Mesendoderm (in vitro differentiated cells): ENCODE data around the gene PYGO2.
"Not testable (repeated sequence)": the region's sequence is repeated elsewhere in the genome, so short reads cannot be mapped to it uniquely, and the experiment has no call there.

ENCODE experiments used
- DNase-seq: peaks from one replicate; pipeline ENCODE4 v3.0.0; 2013
- H2AK5ac ChIP-seq: 2 replicates; pipeline ENCODE4 v1.6.1; 2013; ENCODE audit warnings: low read length, inconsistent platforms
- H2BK120ac ChIP-seq: 2 replicates; pipeline ENCODE4 v1.6.1; 2013; ENCODE audit warnings: low read depth, mild to moderate bottlenecking, low read length, moderate library complexity, mixed read lengths
- H2BK15ac ChIP-seq: replicated peaks from 2 replicates; pipeline ENCODE4 v1.6.1; 2013; ENCODE audit warnings: low read depth, mild to moderate bottlenecking, moderate library complexity
- H2BK5ac ChIP-seq: 2 replicates; pipeline ENCODE4 v1.6.1; 2013; ENCODE audit warnings: low read length, inconsistent platforms
- H3K18ac ChIP-seq: 2 replicates; pipeline ENCODE4 v1.6.1; 2013; ENCODE audit warnings: mild to moderate bottlenecking, low read length, mixed read lengths
- H3K23ac ChIP-seq: one replicate; pipeline ENCODE4 v1.6.1; 2013; ENCODE audit warnings: low read length
- H3K27ac ChIP-seq: 2 replicates; pipeline ENCODE4 v1.5.1; 2013; ENCODE audit warnings: low read depth, mild to moderate bottlenecking, inconsistent platforms, low read length, moderate library complexity
- H3K27me3 ChIP-seq: 2 replicates; pipeline ENCODE4 v1.6.1; 2013; ENCODE audit warnings: low read length, control low read depth, mild to moderate bottlenecking, inconsistent platforms; ENCODE audit not compliant: insufficient read depth, poor library complexity
- H3K36me3 ChIP-seq: 2 replicates; pipeline ENCODE4 v1.6.1; 2013; ENCODE audit warnings: low read length, inconsistent platforms; ENCODE audit not compliant: control insufficient read depth, insufficient read depth
- H3K4ac ChIP-seq: one replicate; pipeline ENCODE4 v1.6.1; 2013; ENCODE audit warnings: low read depth, mild to moderate bottlenecking, low read length, moderate library complexity
- H3K4me1 ChIP-seq: 2 replicates; pipeline ENCODE4 v1.6.1; 2013; ENCODE audit warnings: low read depth, low read length, inconsistent platforms; ENCODE audit not compliant: control insufficient read depth
- H3K4me2 ChIP-seq: 2 replicates; pipeline ENCODE4 v1.6.1; 2013; ENCODE audit warnings: low read length
- H3K4me3 ChIP-seq: 2 replicates; pipeline ENCODE4 v1.5.1; 2013; ENCODE audit warnings: mild to moderate bottlenecking, low read length
- H3K56ac ChIP-seq: one replicate; pipeline ENCODE4 v1.6.1; 2013; ENCODE audit warnings: low read length
- H3K79me1 ChIP-seq: 2 replicates; pipeline ENCODE4 v1.6.1; 2013; ENCODE audit warnings: low read length, inconsistent platforms
- H3K79me2 ChIP-seq: 2 replicates; pipeline ENCODE4 v1.6.1; 2013; ENCODE audit warnings: mild to moderate bottlenecking, low read length; ENCODE audit not compliant: control insufficient read depth, insufficient read depth
- H3K9ac ChIP-seq: 2 replicates; pipeline ENCODE4 v1.6.1; 2013; ENCODE audit warnings: low read length, inconsistent platforms
- H4K5ac ChIP-seq: one replicate; pipeline ENCODE4 v1.6.1; 2013; ENCODE audit warnings: low read length
- H4K8ac ChIP-seq: one replicate; pipeline ENCODE4 v1.6.1; 2013; ENCODE audit warnings: low read depth, mild to moderate bottlenecking, control low read depth, low read length, moderate library complexity
- WGBS: extraction: QIAGEN DNeasy Blood & Tissue Kit; methylation state at CpG from one replicate; pipeline ENCODE4 v1.1.7; 2013; ENCODE audit warnings: low lambda C conversion rate, missing lambda C conversion rate; ENCODE audit not compliant: insufficient coverage; ENCODE audit errors: extremely low coverage; 5-methylcytosine and 5-hydroxymethylcytosine counted together

PYGO2 gene

DNA sequence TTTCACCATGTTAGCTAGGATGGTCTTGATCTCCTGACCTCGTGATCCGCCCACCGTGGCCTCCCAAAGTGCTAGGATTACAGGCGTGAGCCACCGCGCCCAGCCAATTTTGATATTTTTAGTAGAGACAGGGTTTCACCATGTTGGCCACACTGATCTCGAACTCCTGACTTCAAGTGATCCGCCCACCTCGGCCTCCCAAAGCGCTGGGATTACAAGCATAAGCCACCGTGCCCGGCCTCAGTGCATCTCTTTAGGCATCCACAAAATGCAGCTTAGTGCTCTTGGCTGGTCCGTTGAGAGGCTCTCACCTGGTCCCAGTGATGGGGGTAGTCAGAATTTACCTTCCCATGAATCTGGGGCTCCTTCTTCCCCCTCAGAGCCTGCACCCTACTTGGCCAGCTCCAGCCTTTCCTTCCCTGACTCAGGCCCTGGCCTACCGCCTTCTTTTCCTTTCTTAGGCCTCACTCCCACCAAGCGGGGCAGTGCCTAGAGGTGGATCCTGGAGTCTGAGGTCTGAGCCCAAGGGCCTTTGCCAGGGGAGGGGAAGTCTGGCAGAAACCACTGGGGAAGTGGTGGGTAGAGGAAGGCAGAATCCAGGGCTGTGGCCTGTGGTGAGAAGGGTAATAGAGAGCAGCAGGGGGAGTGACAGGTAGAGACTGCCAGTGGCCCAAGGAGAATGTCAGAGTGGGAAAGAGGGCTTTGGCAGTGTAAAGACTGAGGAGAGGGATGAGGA, 35.6 kb upstream of the PYGO2 start:
- DNase-seq: no peak

DNA sequence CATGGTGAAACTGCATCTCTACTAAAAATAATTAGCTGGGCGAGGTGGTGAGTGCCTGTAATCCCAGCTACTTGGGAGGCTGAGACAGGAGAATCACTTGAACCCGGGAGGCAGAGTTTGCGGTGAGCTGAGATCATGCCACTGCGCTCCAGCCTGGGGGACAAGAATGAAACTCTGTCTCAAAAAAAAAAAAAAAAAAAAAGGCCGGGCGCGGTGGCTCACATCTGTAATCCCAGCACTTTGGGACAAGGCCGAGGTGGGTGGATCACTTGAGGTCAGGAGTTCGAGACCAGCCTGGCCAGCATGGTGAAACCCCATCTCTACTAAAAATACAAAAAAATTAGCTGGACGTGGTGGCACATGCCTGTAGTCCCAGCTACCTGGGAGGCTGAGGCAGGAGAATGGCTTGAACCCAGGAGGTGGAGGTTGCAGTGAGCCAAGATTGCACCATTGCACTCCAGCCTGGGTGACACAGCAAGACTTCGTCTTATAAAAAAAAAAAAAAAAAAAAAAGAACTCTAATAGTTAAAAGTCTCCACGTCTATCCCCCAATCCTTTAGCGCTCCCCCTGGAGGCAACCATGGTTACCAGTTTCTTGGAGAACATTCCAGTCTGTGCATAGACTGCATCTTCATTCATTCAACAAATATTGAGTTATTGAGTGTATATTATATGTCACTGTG, 33.9 kb upstream of the PYGO2 start:
- not testable (repeated sequence) for H3K27ac ChIP-seq, H3K4me3 ChIP-seq, H3K23ac ChIP-seq, H3K27me3 ChIP-seq, H3K79me1 ChIP-seq, H3K79me2 ChIP-seq, H3K4ac ChIP-seq, H3K9ac ChIP-seq, H2BK5ac ChIP-seq, H4K8ac ChIP-seq, H3K4me2 ChIP-seq, H3K56ac ChIP-seq, H3K18ac ChIP-seq, H2AK5ac ChIP-seq, H3K36me3 ChIP-seq, H4K5ac ChIP-seq, H3K4me1 ChIP-seq, H2BK120ac ChIP-seq, H2BK15ac ChIP-seq
- peak; percentile 67 for DNase-seq
- no CpG with 5 or more reads among the region's 13 CpGs for WGBS

More for the DNA sequence above, 35.6 kb upstream of the PYGO2 start:
- H3K4ac ChIP-seq: no peak overlapping the region
- H3K9ac ChIP-seq: no peak overlapping the region
- no peak overlapping the region for H3K18ac ChIP-seq
- no peaks in the 10 kb centered on the region for H3K79me1 ChIP-seq
- H2BK5ac ChIP-seq: no peak overlapping the region
- no peaks in the 10 kb centered on the region for H3K27me3 ChIP-seq
- no peak overlapping the region for H3K56ac ChIP-seq
- H3K27ac ChIP-seq: no peak overlapping the region
- WGBS: no CpG with 5 or more reads among the region's 15 CpGs
- H3K4me2 ChIP-seq: no peak overlapping the region
- no peaks in the 10 kb centered on the region for H3K4me1 ChIP-seq
- H3K79me2 ChIP-seq: no peaks in the 10 kb centered on the region
- H4K8ac ChIP-seq: no peak overlapping the region
- H4K5ac ChIP-seq: no peak overlapping the region
- no peak overlapping the region for H3K23ac ChIP-seq
- H3K4me3 ChIP-seq: no peak overlapping the region
- H2AK5ac ChIP-seq: no peak overlapping the region
- H2BK15ac ChIP-seq: no peak overlapping the region
- H2BK120ac ChIP-seq: no peak overlapping the region
- no peaks in the 10 kb centered on the region for H3K36me3 ChIP-seq

DNA sequence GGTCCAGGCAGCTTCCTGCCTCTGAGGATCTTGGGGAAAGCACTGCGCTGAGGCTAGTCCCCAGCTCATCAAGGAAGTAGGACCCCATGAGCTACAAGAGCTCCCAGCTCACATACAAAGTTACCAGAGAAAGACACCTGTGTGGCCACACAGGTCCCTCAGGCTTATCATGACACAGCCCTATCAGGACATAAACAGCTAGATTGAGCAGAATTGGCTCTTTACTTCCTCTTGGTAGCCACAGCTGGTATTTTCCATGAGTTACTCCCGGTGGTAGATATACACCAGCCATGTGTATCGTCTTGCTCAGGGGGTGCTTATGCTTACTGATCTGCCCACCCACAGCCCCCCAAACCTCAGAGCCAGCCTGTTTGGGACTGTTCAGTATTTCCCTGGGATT, 33.0 kb upstream of the PYGO2 start:
- H4K8ac ChIP-seq: no peak overlapping the region
- no peak for DNase-seq
- H2BK120ac ChIP-seq: no peak overlapping the region

DNA sequence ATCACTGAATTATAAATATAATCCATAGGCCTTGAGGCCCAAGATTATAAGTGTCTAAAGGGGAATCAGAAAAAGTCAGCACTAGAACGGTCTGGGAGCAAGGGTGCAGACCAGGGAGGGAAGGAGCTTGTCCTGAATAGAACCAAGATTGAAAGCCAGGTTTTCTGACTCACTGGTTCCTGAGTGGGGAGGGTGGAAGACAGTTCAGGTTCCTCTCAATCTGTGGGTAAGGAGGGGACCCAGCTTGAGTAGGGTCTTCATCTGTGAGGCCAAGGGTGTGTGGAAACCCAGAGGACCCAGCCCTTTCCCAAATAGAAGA, 32.6 kb upstream of the PYGO2 start:
- peaks cover 9% of the 10 kb centered on the region for H3K36me3 ChIP-seq
- no peak overlapping the region for H2AK5ac ChIP-seq
- no peak overlapping the region for H3K4me2 ChIP-seq
- H4K8ac ChIP-seq: no peak overlapping the region
- H2BK15ac ChIP-seq: no peak overlapping the region
- DNase-seq: no peak
- no peak overlapping the region for H3K18ac ChIP-seq
- H3K23ac ChIP-seq: no peak overlapping the region
- no peak overlapping the region for H3K27ac ChIP-seq
- H3K27me3 ChIP-seq: no peaks in the 10 kb centered on the region
- H3K4me1 ChIP-seq: no peaks in the 10 kb centered on the region
- no peak overlapping the region for H2BK120ac ChIP-seq
- no CpG with 5 or more reads among the region's 1 CpG for WGBS
- H3K9ac ChIP-seq: no peak overlapping the region
- H2BK5ac ChIP-seq: no peak overlapping the region
- no peak overlapping the region for H4K5ac ChIP-seq
- no peak overlapping the region for H3K56ac ChIP-seq
- no peak overlapping the region for H3K4me3 ChIP-seq
- H3K4ac ChIP-seq: no peak overlapping the region
- peaks cover 8% of the 10 kb centered on the region for H3K79me1 ChIP-seq
- H3K79me2 ChIP-seq: no peaks in the 10 kb centered on the region

More for the DNA sequence above, 33.0 kb upstream of the PYGO2 start:
- H2BK15ac ChIP-seq: no peak overlapping the region
- H3K4ac ChIP-seq: no peak overlapping the region
- WGBS: no CpG with 5 or more reads among the region's 3 CpGs
- no peak overlapping the region for H3K27ac ChIP-seq
- H4K5ac ChIP-seq: no peak overlapping the region
- H2BK5ac ChIP-seq: no peak overlapping the region
- no peaks in the 10 kb centered on the region for H3K79me2 ChIP-seq
- H3K23ac ChIP-seq: no peak overlapping the region
- H3K79me1 ChIP-seq: peaks cover 4% of the 10 kb centered on the region
- no peak overlapping the region for H3K18ac ChIP-seq
- H3K56ac ChIP-seq: no peak overlapping the region
- peaks cover 6% of the 10 kb centered on the region for H3K36me3 ChIP-seq
- no peak overlapping the region for H3K9ac ChIP-seq
- no peaks in the 10 kb centered on the region for H3K27me3 ChIP-seq
- H3K4me3 ChIP-seq: no peak overlapping the region
- no peak overlapping the region for H3K4me2 ChIP-seq
- H2AK5ac ChIP-seq: no peak overlapping the region
- H3K4me1 ChIP-seq: no peaks in the 10 kb centered on the region

DNA sequence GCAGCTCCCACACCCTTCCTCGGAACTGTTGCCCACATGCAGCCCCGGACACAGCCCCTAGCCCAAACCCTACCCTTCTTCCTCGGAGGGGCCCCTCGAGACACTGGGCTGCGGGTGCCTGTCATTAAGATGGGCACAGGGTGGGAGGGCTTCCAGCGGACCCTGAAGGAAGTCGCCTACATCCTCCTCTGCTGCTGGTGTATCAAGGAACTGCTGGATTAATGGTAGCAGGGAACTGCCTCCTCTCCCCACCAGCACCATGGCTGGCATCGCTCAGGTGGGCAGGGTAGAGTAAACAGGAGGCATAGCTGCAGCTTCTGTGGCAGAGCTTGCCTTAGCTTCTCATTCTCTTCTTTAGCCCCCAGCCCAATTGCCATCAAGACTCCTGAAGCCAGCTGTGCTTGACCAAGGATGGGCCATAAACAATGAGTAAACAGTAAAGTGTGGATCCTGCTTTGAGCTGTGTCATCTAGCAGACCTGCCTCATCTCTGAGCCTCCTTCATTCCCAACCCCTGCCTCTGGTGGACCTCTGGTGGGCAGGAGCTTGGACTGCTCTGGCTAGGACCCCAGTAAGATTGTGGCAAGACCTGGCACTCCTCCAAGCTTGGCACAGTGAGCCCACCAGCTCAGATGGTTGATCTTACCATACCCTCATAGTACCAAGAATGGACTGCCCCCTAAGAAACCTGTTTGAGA, 32.1 kb upstream of the PYGO2 start, which contains the start of gene LENEP:
TSS of gene LENEP (plus strand) at position 15 of the 697 bp plus-strand sequence. CDS start at position 37, 22 bp downstream.
- no peaks in the 10 kb centered on the region for H3K79me2 ChIP-seq
- H3K36me3 ChIP-seq: peaks cover 13% of the 10 kb centered on the region
- H3K4me3 ChIP-seq: no peak within 1 kb of the TSS
- no peak within 1 kb of the TSS for H3K27ac ChIP-seq
- no peak within 1 kb of the TSS for H2BK120ac ChIP-seq
- H2AK5ac ChIP-seq: no peak within 1 kb of the TSS
- H2BK15ac ChIP-seq: no peak within 1 kb of the TSS
- H3K27me3 ChIP-seq: no peaks in the 10 kb centered on the region
- H2BK5ac ChIP-seq: no peak within 1 kb of the TSS
- DNase-seq: no peak
- H4K5ac ChIP-seq: no peak within 1 kb of the TSS
- H3K9ac ChIP-seq: no peak within 1 kb of the TSS
- H3K56ac ChIP-seq: peak within 1 kb of the TSS; percentile 15
- peaks cover 12% of the 10 kb centered on the region for H3K79me1 ChIP-seq
- no peaks in the 10 kb centered on the region for H3K4me1 ChIP-seq
- WGBS: no CpG with 5 or more reads among the region's 8 CpGs
- H3K4me2 ChIP-seq: no peak within 1 kb of the TSS
- H3K23ac ChIP-seq: no peak within 1 kb of the TSS
- no peak within 1 kb of the TSS for H4K8ac ChIP-seq
- no peak within 1 kb of the TSS for H3K4ac ChIP-seq
- no peak within 1 kb of the TSS for H3K18ac ChIP-seq
